Measurements from ENCODE around the gene PDE6B. TPM values are rescaled to one million over a fixed set of nuclear protein-coding genes. Genes with fewer than 3 reads are reported as not detected.

PDE6B gene
- total and polyA plus RNA-seq, 4 donors: 1.1 to 4.0 (median 2.1) TPM

- no peak overlapping the region for H3K4me3 ChIP-seq (ENCODE audit: low read length in 2 of 2)
- H3K27ac ChIP-seq (ENCODE audit: low read depth in 1 of 2, low read length in 2 of 2): no peak overlapping the region
- H3K4me1 ChIP-seq (ENCODE audit: control insufficient read depth in 1 of 2, insufficient read depth in 2 of 2, low read length in 2 of 2): no peaks in the 10 kb centered on the region
- DNase-seq: peak in 1 of 2 donors; percentile 24
- no peaks in the 10 kb centered on the region for H3K36me3 ChIP-seq (ENCODE audit: control insufficient read depth in 1 of 2, insufficient read depth in 2 of 2, low read length in 1 of 2)
- H3K27me3 ChIP-seq (ENCODE audit: control insufficient read depth in 1 of 2, insufficient read depth in 2 of 2, low read length in 1 of 2): no peaks in the 10 kb centered on the region
- WGBS, 2 donors: 31 to 37% methylated on average over 49 of the region's 49 CpGs
- intact Hi-C loops (cut with DNase I): no loop called here
- no peaks in the 10 kb centered on the region for H3K9me3 ChIP-seq (ENCODE audit: control insufficient read depth, low read length)
- ATAC-seq (ENCODE audit: low FRiP score): no peak
These were observed 25.8 kb downstream of the PDE6B start for GRCh38 chr4:650951-651883.

- Histone ChIP-seq H3K36me3 (ENCODE audit: control insufficient read depth in 1 of 2, insufficient read depth in 2 of 2, low read length in 1 of 2) (no peaks in the 10 kb centered on the region), H3K9me3 (ENCODE audit: control insufficient read depth, low read length) (no peaks in the 10 kb centered on the region), H3K4me1 (ENCODE audit: control insufficient read depth in 1 of 2, insufficient read depth in 2 of 2, low read length in 2 of 2) (no peaks in the 10 kb centered on the region), H3K4me3 (ENCODE audit: low read length in 2 of 2) (no peak overlapping the region), H3K27ac (ENCODE audit: low read depth in 1 of 2, low read length in 2 of 2) (no peak overlapping the region), H3K27me3 (ENCODE audit: control insufficient read depth in 1 of 2, insufficient read depth in 2 of 2, low read length in 1 of 2) (no peaks in the 10 kb centered on the region)
- DNase-seq (peak in 1 of 2 donors; percentile 26), ATAC-seq (ENCODE audit: low FRiP score) (no peak)
- 68 to 69% methylated on average over 24 of the region's 24 CpGs for WGBS, 2 donors
- intact Hi-C loops (cut with DNase I): no loop called here
These were observed 26.7 kb downstream of the PDE6B start for GRCh38 chr4:651884-652642.

DNA sequence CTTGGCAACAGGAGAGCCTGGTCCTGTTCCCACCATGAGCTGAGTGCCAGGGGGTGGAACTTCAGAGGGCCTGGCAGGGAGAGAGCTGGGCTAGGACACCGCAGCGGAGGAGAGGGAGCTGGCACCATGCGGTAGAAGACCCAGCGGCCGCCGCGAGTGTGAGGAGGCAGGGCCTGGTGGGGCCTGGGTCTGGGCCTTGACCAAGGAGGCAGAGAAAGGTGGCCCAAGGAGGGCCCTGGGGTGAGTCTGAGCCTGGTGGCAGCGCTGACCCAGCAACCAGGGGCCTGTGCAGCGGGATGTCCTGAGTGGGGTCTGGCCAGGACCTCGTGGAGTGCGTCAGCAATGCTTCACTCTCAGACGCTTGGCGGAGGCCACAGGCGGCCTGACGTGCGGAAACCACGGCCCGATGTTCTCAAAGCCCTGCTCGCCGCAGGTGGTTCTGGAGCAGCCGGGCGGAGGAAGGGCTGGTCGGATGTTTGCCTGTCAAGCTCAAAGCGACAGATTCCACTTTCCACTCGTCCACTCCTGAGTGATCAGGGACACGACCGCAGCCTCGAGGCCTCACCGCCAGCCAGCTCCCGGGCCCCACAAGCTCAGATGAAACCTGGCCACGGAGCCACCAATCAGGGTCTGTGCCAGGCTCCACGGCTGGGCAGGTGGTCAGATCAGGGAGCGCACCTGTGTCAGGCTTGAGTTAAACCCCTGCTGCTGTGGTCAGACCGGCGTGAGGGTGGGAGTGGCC is 27.9 kb downstream of the PDE6B start:
- no peaks in the 10 kb centered on the region for H3K36me3 ChIP-seq (ENCODE audit: control insufficient read depth in 1 of 2, insufficient read depth in 2 of 2, low read length in 1 of 2)
- intact Hi-C loops (cut with DNase I): no loop called here
- 71 to 76% methylated on average over 35 of the region's 35 CpGs for whole genome bisulfite sequencing, 2 donors
- no peaks in the 10 kb centered on the region for H3K27me3 ChIP-seq (ENCODE audit: control insufficient read depth in 1 of 2, insufficient read depth in 2 of 2, low read length in 1 of 2)
- H3K9me3 ChIP-seq (ENCODE audit: control insufficient read depth, low read length): no peaks in the 10 kb centered on the region
- ATAC-seq (ENCODE audit: low FRiP score) (no peak), DNase-seq (peak; percentile 37 to 68)
- no peak overlapping the region for H3K4me3 ChIP-seq (ENCODE audit: low read length in 2 of 2)
- no peak overlapping the region for H3K27ac ChIP-seq (ENCODE audit: low read depth in 1 of 2, low read length in 2 of 2)
- no peaks in the 10 kb centered on the region for H3K4me1 ChIP-seq (ENCODE audit: control insufficient read depth in 1 of 2, insufficient read depth in 2 of 2, low read length in 2 of 2)

DNA sequence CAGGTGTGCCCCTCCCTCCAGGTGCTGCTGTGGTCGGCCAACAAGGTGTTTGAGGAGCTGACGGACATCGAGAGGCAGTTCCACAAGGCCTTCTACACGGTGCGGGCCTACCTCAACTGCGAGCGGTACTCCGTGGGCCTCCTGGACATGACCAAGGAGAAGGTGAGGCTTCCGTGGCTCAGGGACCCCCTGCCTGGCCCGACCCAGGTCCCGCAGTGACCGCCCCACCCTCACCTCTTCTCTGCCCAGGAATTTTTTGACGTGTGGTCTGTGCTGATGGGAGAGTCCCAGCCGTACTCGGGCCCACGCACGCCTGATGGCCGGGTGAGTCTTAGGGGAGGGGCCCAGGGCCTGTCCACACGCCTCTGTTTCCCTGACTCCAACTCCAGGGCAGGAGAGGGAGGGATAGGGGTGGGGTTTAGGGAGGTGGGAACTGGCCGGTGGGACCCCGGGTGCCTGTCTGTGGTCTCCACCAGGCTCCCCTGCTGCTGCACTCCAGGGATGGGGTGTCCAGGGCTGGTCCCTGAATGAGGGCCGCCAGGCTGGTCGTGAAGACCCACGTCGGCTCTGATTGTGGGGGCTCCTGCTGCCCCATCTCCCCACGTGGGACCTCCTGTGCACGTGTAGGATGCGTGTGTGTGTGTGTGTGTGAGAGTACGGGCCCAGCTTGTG is 28.6 kb downstream of the PDE6B start:
- Histone ChIP-seq H3K4me1 (ENCODE audit: control insufficient read depth in 1 of 2, insufficient read depth in 2 of 2, low read length in 2 of 2) (no peaks in the 10 kb centered on the region), H3K27ac (ENCODE audit: low read depth in 1 of 2, low read length in 2 of 2) (no peak overlapping the region), H3K4me3 (ENCODE audit: low read length in 2 of 2) (no peak overlapping the region), H3K27me3 (ENCODE audit: control insufficient read depth in 1 of 2, insufficient read depth in 2 of 2, low read length in 1 of 2) (no peaks in the 10 kb centered on the region), H3K36me3 (ENCODE audit: control insufficient read depth in 1 of 2, insufficient read depth in 2 of 2, low read length in 1 of 2) (no peaks in the 10 kb centered on the region), H3K9me3 (ENCODE audit: control insufficient read depth, low read length) (no peaks in the 10 kb centered on the region)
- 80 to 87% methylated on average over 29 of the region's 29 CpGs for WGBS, 2 donors
- intact Hi-C loops (cut with DNase I): no loop called here
- ATAC-seq (ENCODE audit: low FRiP score) (no peak), DNase-seq (peak; percentile 33 to 63)

- Histone ChIP-seq H3K4me3 (ENCODE audit: low read length in 2 of 2) (no peak overlapping the region), H3K36me3 (ENCODE audit: control insufficient read depth in 1 of 2, insufficient read depth in 2 of 2, low read length in 1 of 2) (no peaks in the 10 kb centered on the region), H3K9me3 (ENCODE audit: control insufficient read depth, low read length) (no peaks in the 10 kb centered on the region), H3K4me1 (ENCODE audit: control insufficient read depth in 1 of 2, insufficient read depth in 2 of 2, low read length in 2 of 2) (no peaks in the 10 kb centered on the region), H3K27me3 (ENCODE audit: control insufficient read depth in 1 of 2, insufficient read depth in 2 of 2, low read length in 1 of 2) (no peaks in the 10 kb centered on the region), H3K27ac (ENCODE audit: low read depth in 1 of 2, low read length in 2 of 2) (no peak overlapping the region)
- intact Hi-C loops (cut with DNase I): no loop called here
- DNase-seq (peak; percentile 43 to 72), ATAC-seq (ENCODE audit: low FRiP score) (no peak)
- 94 to 95% methylated on average over 17 of the region's 17 CpGs for WGBS, 2 donors
These were observed 29.1 kb downstream of the PDE6B start for GRCh38 chr4:654503-654845.

DNA sequence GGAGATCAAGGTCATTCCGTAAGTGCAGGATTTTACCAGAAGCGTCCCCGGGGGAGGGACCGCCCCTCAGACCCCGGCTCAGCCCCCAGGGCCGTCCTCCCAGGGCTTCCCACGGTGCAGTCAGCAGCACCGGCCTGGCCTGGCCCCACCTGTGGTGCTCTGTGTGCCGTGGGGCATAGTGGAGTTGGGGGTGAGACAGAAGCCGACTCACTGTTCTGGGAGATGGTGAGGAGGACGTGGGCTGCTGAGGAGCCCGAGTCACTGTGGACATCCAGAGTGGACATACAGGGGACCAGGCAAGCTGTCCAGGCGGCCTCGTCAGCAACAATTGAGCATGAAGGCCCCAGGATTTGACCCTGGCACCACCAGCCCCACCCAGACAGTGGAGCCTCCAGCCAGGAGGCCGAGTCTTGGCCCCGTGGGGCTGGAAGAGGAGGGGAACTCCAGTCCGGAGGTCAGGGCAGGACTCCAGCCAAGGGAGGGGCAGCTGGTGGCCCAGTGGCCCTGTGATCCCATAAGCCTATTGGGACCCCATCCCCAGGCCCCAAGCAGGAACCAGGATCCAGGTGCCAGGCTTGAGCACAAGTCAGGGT is 29.6 kb downstream of the PDE6B start:
- Histone ChIP-seq H3K36me3 (ENCODE audit: control insufficient read depth in 1 of 2, insufficient read depth in 2 of 2, low read length in 1 of 2) (no peaks in the 10 kb centered on the region), H3K4me1 (ENCODE audit: control insufficient read depth in 1 of 2, insufficient read depth in 2 of 2, low read length in 2 of 2) (no peaks in the 10 kb centered on the region), H3K9me3 (ENCODE audit: control insufficient read depth, low read length) (no peaks in the 10 kb centered on the region), H3K27me3 (ENCODE audit: control insufficient read depth in 1 of 2, insufficient read depth in 2 of 2, low read length in 1 of 2) (no peaks in the 10 kb centered on the region), H3K4me3 (ENCODE audit: low read length in 2 of 2) (no peak overlapping the region), H3K27ac (ENCODE audit: low read depth in 1 of 2, low read length in 2 of 2) (no peak overlapping the region)
- DNase-seq (peak; percentile 44 to 63), ATAC-seq (ENCODE audit: low FRiP score) (no peak)
- intact Hi-C loops (cut with DNase I): no loop called here
- WGBS, 2 donors: 58 to 60% methylated on average over 17 of the region's 17 CpGs

- Histone ChIP-seq H3K9me3 (ENCODE audit: control insufficient read depth, low read length) (no peaks in the 10 kb centered on the region), H3K36me3 (ENCODE audit: control insufficient read depth in 1 of 2, insufficient read depth in 2 of 2, low read length in 1 of 2) (no peaks in the 10 kb centered on the region), H3K27me3 (ENCODE audit: control insufficient read depth in 1 of 2, insufficient read depth in 2 of 2, low read length in 1 of 2) (no peaks in the 10 kb centered on the region), H3K4me1 (ENCODE audit: control insufficient read depth in 1 of 2, insufficient read depth in 2 of 2, low read length in 2 of 2) (no peaks in the 10 kb centered on the region), H3K4me3 (ENCODE audit: low read length in 2 of 2) (no peak overlapping the region), H3K27ac (ENCODE audit: low read depth in 1 of 2, low read length in 2 of 2) (no peak overlapping the region)
- peak; percentile 32 to 59 for DNase-seq
- no peak for ATAC-seq (ENCODE audit: low FRiP score)
- 62 to 67% methylated on average over 24 to 26 of the region's 26 CpGs for WGBS, 2 donors
- intact Hi-C loops (cut with DNase I): no loop called here
These were observed 30.2 kb downstream of the PDE6B start for GRCh38 chr4:655464-656151.
